Fibroblast of skin of back (primary cell): Measurements from ENCODE around the gene CHPF.

ENCODE experiments used
- DNase-seq: peaks from one replicate; pipeline ENCODE4 v3.0.0-alpha.2; 2013

Gene CHPF

DNA sequence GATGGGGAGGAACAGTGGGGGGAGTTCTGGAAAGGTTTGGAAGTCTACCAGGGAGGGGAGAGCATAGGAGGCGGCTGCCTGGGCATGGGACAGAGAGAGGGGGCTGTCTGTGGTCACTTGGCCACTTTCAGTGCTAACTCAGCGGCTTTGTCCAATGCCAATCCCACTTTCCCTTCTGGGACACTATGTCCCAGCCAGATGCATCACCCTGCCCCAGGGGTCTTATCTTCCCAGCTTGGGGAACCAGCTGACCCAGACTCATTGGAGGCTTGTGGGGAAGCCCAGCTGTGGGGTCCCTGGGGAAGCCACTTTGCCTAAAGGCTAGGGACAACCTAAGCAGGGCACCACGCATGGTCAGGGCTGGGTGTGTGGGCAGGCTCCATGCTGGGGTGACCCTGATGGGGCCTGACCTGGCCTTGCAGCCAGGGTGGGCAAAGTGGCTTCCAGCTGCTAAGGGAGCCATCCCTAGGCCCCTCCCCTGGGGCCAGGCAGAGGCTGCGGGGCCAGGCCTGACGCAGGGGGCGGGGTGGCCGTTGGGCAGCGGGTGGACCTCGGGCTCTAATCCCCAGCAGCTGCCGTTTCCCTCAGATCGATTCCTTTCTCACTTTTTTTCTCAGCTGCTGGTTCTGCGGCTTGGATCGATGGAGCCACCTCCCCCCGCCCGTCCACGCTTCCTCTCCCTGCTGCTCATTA lies 30.9 kb downstream of the CHPF start:
- DNase-seq: no peak

DNA sequence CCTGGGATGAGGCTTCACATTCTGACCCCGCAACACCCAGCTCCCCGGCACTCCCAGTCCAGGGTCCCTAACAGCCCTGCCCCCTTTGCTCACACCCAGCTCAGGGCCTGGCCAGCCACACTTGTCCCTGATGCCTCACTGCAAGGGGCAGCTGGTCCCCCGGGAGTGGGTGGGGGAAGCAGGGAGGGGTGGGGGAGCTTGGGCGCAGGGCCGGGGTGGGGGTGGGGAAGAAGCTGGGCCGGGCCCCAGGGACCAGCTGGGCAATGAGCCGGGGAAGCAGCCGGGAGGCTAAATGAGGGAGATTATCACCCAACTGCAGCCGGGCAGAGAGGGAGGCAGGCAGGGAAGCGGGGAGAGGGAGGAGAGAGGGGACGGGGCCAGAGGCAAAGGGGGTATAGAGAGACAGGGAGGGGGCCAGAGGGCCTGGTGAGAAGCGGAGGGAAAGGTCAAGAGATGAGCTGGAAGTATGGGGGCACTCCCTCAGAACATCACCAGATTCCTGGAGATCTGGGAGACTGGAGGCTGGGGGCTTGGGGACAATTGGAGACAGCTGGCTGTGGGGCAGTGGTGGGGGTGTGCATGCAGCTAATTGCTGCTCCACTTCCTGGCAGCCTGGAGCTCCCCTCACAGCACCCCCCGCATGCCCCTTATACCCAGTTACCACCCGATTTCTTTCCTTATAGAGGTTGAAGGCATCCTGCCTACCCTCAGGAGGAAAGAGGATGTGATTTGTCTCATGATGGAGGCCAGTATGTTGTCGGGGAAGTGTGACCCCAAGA lies 31.9 kb downstream of the CHPF start:
- no peak for DNase-seq

GRCh38 chr2:219510512-219511135 lies 33.0 kb downstream of the CHPF start:
- DNase-seq: no peak

DNA sequence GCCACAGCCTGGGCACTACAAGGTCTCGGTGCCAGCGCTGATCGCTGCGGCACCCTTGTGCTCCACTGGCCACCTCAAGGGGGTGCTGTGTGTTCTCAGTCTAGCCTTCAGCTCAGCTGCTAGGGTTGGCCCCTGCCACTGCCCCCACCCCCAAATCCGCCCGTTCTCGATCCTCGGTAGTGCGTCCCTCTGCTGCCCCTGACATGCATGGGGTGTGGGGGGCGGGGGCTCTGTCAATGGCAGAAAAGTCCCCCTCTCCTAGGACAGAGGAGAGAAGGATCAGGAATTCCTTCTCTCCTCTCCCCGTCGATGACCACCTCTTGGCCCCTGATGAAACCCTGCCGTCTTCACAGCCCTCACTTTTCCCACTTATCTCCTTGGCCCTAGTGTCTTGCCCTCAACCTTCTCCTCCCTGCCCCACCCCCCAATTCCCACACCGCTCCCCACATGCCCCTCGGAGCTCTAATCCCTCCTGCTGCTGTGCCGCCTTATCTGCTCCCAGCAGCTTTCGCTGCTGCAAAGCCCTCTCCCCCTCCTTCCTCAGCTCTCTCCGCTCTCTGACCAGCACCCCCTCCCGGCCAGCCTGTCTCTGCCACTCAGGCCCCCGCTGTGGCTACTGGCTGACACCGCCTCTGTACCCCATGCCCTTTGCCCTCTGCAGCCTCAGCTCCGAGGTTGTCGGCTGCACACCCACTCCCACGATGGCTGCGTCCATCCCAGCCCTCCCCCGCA lies 33.7 kb downstream of the CHPF start:
- DNase-seq: peak; percentile 47

GRCh38 chr2:219508971-219509779 lies 34.4 kb downstream of the CHPF start:
- no peak for DNase-seq

- no peak for DNase-seq
Observed at GRCh38 chr2:219508444-219508734, 35.2 kb downstream of the CHPF start.

GRCh38 chr2:219507581-219508443 lies 35.8 kb downstream of the CHPF start:
- no peak for DNase-seq

DNA sequence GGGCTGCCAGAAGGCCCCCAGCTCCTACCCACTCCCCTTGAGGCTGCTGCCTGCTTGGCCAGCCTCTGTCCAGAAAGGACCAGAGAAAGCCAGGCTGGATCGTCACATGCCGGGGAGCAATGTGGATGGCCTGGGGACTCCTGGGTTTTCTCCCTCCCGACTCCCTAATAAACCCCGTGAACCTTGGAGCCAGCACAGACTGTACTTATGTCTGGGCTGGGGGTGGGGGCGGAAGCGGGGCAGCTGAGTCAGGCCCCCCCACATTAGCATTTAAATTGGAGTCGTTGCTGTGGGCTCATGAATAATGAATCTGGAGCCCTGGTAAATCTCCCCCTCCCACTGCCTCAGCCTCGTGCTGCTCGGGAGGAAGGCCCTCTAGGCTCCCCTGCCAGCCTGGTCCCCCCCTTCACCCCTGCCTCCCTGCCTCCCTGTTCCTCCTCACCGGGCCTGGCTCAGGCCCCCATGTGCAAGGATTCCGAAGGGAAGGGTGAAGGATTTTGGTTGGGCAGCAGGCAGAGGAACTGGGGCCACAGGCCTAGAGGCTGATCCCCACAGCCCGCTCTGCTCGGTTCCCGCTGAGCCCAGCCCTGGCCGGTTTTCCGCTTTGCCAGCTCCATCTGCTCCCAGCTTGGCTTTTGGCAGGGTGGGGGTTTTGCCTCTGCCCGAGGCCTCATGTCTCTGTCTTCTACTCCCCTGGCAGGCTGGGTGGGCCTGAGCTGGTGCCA lies 36.6 kb downstream of the CHPF start:
- no peak for DNase-seq

DNA sequence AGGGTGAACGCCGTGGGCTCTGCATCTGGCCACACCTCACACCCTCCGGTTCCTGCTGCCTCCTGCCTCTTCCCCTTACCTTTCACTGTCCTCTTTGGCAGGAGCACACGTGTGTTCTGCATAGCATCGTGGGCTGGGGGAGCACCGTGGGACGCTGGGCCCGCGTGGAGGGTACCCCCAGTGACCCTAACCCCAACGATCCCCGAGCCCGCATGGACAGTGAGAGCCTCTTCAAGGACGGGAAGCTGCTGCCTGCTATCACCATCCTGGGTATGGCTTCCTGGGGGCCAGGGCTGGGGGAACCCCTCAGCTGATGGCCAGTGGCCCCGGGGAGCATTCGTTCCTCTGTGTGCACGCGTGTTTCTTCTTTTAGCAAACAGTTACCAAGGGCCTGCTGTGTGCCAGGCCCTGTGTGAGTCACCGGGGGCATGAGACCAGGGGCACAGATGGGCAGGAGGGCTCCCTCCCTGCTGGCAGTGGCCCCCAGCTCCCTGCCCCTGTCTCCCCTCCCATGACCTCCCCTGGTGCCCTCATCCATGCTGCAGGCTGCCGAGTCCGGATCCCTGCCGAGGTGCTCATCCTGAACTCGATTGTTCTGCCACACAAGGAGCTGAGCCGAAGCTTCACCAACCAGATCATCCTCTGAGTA lies 37.3 kb downstream of the CHPF start:
- DNase-seq: no peak

DNA sequence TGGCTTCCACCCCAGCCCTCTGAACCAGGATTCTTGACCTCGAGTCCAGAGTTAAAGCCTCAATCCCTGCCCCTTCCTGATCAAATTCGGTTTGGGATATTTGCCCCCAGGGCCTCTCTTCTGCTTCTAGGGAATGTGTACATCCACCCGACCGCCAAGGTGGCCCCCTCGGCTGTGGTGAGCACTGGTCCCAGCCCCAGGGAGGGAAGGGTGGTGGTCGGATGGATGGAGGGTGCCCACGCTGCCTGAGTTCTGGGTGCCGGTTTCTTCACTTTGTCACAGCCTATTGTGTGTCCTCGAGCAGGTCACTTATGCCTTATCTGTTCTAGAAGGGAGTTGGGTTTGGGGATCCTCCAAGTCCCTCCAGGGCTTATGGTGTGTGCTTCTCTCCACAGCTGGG lies 38.0 kb downstream of the CHPF start:
- DNase-seq: no peak

GRCh38 chr2:219502618-219503017 lies 41.0 kb downstream of the CHPF start:
- DNase-seq: no peak

DNA sequence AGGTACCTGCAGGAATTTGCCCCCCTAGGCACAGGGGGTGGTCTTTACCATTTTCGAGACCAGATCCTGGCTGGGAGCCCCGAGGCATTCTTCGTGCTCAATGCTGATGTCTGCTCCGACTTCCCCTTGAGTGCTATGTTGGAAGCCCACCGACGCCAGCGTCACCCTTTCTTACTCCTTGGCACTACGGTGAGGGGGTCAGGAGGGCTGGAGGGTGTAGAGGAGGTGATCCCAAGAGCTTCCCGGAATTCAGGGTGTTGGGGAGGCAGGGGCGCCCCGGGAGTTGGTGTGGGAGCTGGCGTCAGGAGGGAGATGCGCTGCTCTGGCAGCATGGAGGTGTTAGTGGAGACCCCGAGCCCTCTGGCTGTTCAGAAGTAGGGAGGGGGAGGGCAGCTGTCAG lies 41.8 kb downstream of the CHPF start:
- DNase-seq: no peak

- DNase-seq: peak; percentile 60
Observed at GRCh38 chr2:219500135-219500534, 43.5 kb downstream of the CHPF start.

DNA sequence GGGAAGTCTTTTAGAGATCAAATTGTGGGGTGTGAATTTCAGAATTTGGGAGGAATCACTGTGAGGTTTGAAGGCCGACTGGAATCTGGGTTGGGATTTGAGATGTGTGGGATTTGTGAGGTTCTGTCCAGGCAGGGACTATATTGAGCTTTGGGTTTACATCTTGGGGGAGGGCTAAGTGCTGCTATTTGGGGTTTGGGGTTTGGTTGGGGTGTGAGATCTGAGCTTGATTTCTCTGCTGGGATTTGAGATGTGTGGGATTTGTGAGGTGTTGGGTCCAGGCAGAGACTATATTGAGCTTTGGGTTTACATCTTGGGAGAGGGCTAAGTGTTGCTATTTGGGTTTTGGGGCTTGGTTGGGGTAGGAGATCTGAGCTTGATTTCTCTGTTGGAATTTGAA lies 44.1 kb downstream of the CHPF start:
- no peak for DNase-seq

DNA sequence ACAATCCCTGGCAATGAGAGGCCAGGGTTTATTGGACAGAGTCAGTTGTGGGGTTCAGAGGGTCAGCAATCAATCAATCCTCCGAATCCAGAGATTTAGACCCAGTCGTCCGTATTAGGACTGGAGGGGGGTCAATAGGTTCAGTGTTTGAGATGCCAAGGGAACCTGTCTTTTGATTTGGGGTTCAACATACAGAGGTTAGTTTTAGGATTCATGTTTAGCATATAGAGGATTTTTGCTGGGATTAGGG lies 44.6 kb downstream of the CHPF start:
- DNase-seq: no peak

GRCh38 chr2:219498280-219499057 lies 45.1 kb downstream of the CHPF start, which contains the start of gene GMPPA:
TSS of gene GMPPA (plus strand) at chr2:219498891. CDS start at chr2:219499976, 1,085 bp downstream.
- DNase-seq: peak; percentile 99

DNA sequence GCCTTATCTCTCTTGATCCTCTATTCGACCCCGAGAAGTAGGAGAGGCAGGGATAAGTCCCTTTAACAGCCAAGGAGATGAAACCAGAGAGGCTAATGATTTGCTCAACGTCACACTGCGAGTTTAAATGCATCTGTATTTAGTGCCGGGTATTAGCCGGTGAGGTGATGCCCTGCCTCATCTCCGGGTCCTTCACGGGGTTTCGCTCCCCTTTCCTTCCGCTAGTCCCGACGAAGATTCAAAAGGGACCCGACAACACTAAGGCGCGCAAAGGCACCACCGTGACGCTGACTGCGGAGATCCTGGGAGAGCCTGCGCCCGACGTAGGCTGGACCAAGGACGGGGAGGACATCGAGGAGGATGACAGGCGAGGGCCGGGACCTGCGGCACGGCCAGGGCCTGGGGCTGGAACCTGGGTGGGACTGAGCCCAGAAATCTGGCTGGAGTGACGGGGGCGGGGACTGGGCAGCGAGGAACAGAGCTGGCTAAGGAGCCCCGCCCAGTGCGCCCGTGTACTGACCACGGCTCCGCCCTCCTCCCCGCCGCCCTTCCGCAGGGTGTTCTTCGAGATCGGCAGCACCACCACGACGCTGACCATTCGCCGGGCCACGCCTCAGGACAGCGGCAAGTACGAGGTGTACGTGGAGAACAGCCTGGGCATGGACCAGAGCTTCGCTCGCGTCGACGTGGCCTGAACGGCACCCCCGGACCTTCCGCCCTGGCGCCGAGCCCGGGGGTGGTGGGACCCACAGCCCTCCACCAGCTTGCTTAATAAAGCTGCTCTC lies 45.9 kb downstream of the CHPF start:
- DNase-seq: peak; percentile 78

DNA sequence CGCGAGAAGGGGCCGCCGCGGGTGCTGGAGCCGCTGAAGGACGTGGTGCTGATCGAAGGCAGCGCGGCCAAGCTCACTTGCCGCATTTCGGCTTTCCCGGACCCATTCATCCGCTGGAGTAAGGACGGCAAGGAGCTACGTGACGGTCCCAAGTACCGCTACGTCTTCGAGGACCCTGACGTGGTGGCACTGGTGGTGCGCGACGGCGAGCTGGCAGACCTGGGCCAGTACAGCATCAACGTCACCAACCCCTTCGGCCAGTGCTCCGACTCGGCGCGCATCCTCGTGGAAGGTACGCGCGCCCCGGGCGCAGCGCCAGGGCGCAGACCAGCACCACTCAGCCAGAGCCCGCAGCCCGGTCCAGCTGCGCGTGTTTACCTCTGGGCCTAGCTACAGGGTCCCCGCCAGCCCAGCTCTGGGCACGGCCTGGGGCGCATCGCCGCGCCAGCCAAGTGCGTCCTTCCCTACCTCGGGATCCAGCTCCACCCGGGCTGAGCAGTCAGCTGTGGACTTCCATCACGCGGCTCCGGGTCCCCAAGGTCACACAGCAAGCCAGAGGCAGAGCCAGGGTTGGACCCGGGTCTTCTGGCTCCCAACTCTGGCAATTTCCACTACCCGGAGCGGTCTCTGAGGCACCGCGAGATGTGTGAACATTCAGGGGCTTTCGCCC lies 46.6 kb downstream of the CHPF start:
- DNase-seq: no peak
